Measurements from ENCODE around the gene GPBP1L1. TPM values are rescaled to one million over a fixed set of nuclear protein-coding genes. Genes with fewer than 3 reads are reported as not detected.
A peak's percentile ranks its signal among the peaks of the same experiment; 100 is the strongest.

The GPBP1L1 gene
- total RNA-seq, 1 donor from 2014 or later = 262 TPM

DNA sequence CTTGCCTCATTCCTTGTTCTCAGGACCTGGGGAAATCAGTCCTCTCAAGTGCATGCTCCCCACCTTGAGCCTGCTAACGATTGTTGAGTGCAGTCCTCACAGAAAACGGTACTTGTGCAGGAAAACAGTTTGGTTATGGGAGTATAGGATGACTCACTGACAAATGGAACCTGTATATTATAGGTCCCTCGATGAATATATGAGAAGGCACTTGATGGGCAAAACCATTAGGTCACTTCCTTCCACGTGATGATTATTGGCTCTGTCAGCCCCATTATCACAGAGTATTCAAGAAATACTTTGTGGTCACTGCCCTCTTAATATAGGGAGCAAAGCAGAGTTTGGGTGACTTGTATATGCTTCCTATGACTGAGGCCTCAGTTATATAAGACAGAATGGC is 68.7 kb downstream of the GPBP1L1 start:
- Histone ChIP-seq H3K4me3 (no peak overlapping the region), H3K4me1 (no peaks in the 10 kb centered on the region), H3K9ac (no peak overlapping the region), H3K27me3 (no peaks in the 10 kb centered on the region), H3K27ac (no peak overlapping the region), H3K9me3 (ENCODE audit: low read depth) (no peaks in the 10 kb centered on the region), H3K79me2 (ENCODE audit: low read depth) (peaks cover 17% of the 10 kb centered on the region), H4K20me1 (ENCODE audit: low read depth) (peaks cover 61% of the 10 kb centered on the region), H3K4me2 (no peak overlapping the region), H3F3A (ENCODE audit: low read depth) (peaks cover 98% of the 10 kb centered on the region), H3K36me3 (peaks cover 43% of the 10 kb centered on the region), H2AFZ (replicated peaks) (no peak overlapping the region)
- no peak for TF ChIP-seq EZH2 (IDR thresholded peaks at IDR 0.05)
- no peak for TF ChIP-seq EZH2phosphoT487 (IDR thresholded peaks at IDR 0.05)
- TF ChIP-seq, protein P1, sequence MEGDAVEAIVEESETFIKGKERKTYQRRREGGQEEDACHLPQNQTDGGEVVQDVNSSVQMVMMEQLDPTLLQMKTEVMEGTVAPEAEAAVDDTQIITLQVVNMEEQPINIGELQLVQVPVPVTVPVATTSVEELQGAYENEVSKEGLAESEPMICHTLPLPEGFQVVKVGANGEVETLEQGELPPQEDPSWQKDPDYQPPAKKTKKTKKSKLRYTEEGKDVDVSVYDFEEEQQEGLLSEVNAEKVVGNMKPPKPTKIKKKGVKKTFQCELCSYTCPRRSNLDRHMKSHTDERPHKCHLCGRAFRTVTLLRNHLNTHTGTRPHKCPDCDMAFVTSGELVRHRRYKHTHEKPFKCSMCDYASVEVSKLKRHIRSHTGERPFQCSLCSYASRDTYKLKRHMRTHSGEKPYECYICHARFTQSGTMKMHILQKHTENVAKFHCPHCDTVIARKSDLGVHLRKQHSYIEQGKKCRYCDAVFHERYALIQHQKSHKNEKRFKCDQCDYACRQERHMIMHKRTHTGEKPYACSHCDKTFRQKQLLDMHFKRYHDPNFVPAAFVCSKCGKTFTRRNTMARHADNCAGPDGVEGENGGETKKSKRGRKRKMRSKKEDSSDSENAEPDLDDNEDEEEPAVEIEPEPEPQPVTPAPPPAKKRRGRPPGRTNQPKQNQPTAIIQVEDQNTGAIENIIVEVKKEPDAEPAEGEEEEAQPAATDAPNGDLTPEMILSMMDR (IDR thresholded peaks at IDR 0.05) = no peak
- Mint-ChIP-seq H3K27ac (no peak overlapping the region), H3K4me1 (no peaks in the 10 kb centered on the region), H3K36me3 (peaks cover 42% of the 10 kb centered on the region), H3K27me3 (ENCODE audit: insufficient read depth, low read depth) (peaks cover 10% of the 10 kb centered on the region), H3K4me3 (no peak overlapping the region), H3K9me3 (no peaks in the 10 kb centered on the region)
- DNase-seq (ENCODE audit: low spot score) = no peak

DNA sequence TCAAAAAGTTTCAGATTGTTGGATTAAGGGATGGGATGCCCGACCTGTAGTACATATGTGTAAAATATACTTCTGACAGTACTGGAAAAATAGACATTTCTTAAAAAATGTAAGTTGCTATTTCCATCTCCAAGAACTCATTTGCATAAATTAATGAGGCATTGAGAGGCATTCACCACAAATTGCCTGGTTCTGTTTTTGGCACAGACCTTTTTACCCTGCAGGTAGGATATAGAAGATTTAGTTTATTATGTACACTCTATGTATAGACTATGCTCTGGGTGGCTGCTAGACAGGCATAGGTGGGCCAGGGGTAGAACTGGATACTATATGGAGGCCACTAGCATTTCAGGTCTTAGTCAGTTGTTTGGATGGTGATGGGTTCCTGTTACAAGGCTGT is 70.4 kb downstream of the GPBP1L1 start:
- Histone ChIP-seq H3F3A (ENCODE audit: low read depth) (peaks cover 95% of the 10 kb centered on the region), H3K4me1 (no peaks in the 10 kb centered on the region), H2AFZ (replicated peaks) (no peak overlapping the region), H3K27ac (peak overlapping the region; percentile 36), H3K9ac (no peak overlapping the region), H3K36me3 (peaks cover 49% of the 10 kb centered on the region), H3K79me2 (ENCODE audit: low read depth) (peaks cover 34% of the 10 kb centered on the region), H3K9me3 (ENCODE audit: low read depth) (no peaks in the 10 kb centered on the region), H3K4me3 (no peak overlapping the region), H3K4me2 (no peak overlapping the region), H4K20me1 (ENCODE audit: low read depth) (peaks cover 70% of the 10 kb centered on the region), H3K27me3 (no peaks in the 10 kb centered on the region)
- Mint-ChIP-seq H3K27ac (no peak overlapping the region), H3K27me3 (ENCODE audit: insufficient read depth, low read depth) (peaks cover 10% of the 10 kb centered on the region), H3K4me3 (no peak overlapping the region), H3K36me3 (peaks cover 48% of the 10 kb centered on the region), H3K4me1 (no peaks in the 10 kb centered on the region), H3K9me3 (no peaks in the 10 kb centered on the region)
- TF ChIP-seq EZH2 (IDR thresholded peaks at IDR 0.05) (no peak), EZH2phosphoT487 (IDR thresholded peaks at IDR 0.05) (no peak)
- TF ChIP-seq, protein P1 (IDR thresholded peaks at IDR 0.05) = no peak
- DNase-seq (ENCODE audit: low spot score) = no peak

DNA sequence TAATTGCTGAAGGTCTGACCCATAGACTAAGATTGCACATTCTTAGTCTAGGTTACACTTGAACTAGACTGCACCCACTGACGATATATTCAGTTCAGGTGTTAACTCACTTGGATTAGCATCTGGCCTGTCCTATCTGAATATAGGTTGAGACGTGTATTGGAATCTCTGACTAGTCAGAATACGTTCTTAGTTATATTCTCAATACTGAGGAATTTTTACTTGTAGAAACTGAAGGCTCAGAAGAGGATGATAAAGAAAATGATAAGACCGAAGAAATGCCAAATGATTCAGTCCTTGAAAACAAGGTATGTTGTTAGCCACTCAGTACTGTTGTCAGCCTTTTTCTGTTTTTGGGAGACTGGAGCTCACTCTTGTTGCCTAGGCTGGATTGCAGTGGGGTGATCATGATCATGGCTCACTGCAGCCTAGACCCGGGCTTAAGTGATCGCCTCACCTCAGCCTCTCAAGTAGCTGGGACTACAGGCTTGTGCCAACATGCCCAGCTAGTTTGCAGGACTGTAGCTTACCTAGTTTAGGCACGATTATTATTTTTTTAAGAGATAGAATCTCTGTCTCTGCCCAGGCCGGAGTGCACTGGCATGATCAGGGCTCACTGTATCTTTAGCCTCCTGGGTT is 73.3 kb downstream of the GPBP1L1 start:
- no peaks in the 10 kb centered on the region for H3K27me3 ChIP-seq
- no peaks in the 10 kb centered on the region for H3K4me1 ChIP-seq
- no peak overlapping the region for H3K9ac ChIP-seq
- no peak for DNase-seq (ENCODE audit: low spot score)
- H3K36me3 Mint-ChIP-seq = peaks cover 60% of the 10 kb centered on the region
- peaks cover 62% of the 10 kb centered on the region for H3K79me2 ChIP-seq (ENCODE audit: low read depth)
- no peak overlapping the region for H3K4me3 Mint-ChIP-seq
- peaks cover 5% of the 10 kb centered on the region for H3K27me3 Mint-ChIP-seq (ENCODE audit: insufficient read depth, low read depth)
- no peak overlapping the region for H3K4me2 ChIP-seq
- no peak overlapping the region for H3K4me3 ChIP-seq
- H4K20me1 ChIP-seq (ENCODE audit: low read depth) = peaks cover 80% of the 10 kb centered on the region
- H2AFZ ChIP-seq (replicated peaks) = no peak overlapping the region
- peaks cover 91% of the 10 kb centered on the region for H3F3A ChIP-seq (ENCODE audit: low read depth)
- TF ChIP-seq EZH2phosphoT487 (IDR thresholded peaks at IDR 0.05) (no peak), EZH2 (IDR thresholded peaks at IDR 0.05) (no peak)
- TF ChIP-seq, protein P1 (IDR thresholded peaks at IDR 0.05) = no peak
- peaks cover 55% of the 10 kb centered on the region for H3K36me3 ChIP-seq
- no peak overlapping the region for H3K27ac ChIP-seq
- no peaks in the 10 kb centered on the region for H3K9me3 ChIP-seq (ENCODE audit: low read depth)
- H3K9me3 Mint-ChIP-seq = no peaks in the 10 kb centered on the region
- no peak overlapping the region for H3K27ac Mint-ChIP-seq
- H3K4me1 Mint-ChIP-seq = no peaks in the 10 kb centered on the region

Data from neural progenitor cell (in vitro differentiated cells).